Fibroblast of the aortic adventitia (primary cell): ENCODE results near the gene CNTNAP5. TPM values are rescaled to one million over a fixed set of nuclear protein-coding genes. Genes with fewer than 3 reads are reported as not detected.

Experiments used
- DNase-seq: peaks from one replicate; pipeline ENCODE4 v3.0.0-alpha.2; 2010; ENCODE audit warnings: low read depth
- H3K4me3 ChIP-seq: 2 replicates; pipeline ENCODE4 v1.5.1; 2011; ENCODE audit warnings: low read depth, mild to moderate bottlenecking, control low read depth, low read length, moderate library complexity
- CTCF ChIP-seq: IDR thresholded peaks from 2 replicates; pipeline ENCODE4 v1.5.1; 2011; ENCODE audit warnings: mild to moderate bottlenecking, low read length, control low read depth, inconsistent platforms; ENCODE audit not compliant: insufficient read depth
- total RNA-seq: library from RNA; depleted of rRNA; stranded (reverse); fragments of >200 nt; gene quantifications from 2 replicates; pipeline ENCODE4 v1.2.3, GENCODE V29; 2012; ENCODE audit warnings: low replicate concordance

The CNTNAP5 gene
- total RNA-seq, 1 donor = under 0.01 TPM

GRCh38 chr2:124610141-124610540 lies 585.1 kb downstream of the CNTNAP5 start:
- no peak overlapping the region for H3K4me3 ChIP-seq
- TF ChIP-seq CTCF = no peak
- no peak for DNase-seq

- no peak overlapping the region for H3K4me3 ChIP-seq
- TF ChIP-seq CTCF = no peak
- DNase-seq = no peak
Observed at GRCh38 chr2:124610866-124611265, 585.8 kb downstream of the CNTNAP5 start.

GRCh38 chr2:124623560-124623959 lies 598.5 kb downstream of the CNTNAP5 start:
- DNase-seq = no peak
- H3K4me3 ChIP-seq = no peak overlapping the region

GRCh38 chr2:124625561-124625960 lies 600.5 kb downstream of the CNTNAP5 start:
- no peak for DNase-seq
- H3K4me3 ChIP-seq = no peak overlapping the region
- no peak for TF ChIP-seq CTCF

More at GRCh38 chr2:124623560-124623959, 598.5 kb downstream of the CNTNAP5 start:
- no peak for TF ChIP-seq CTCF

- DNase-seq = no peak
- TF ChIP-seq CTCF = no peak
- H3K4me3 ChIP-seq = no peak overlapping the region
Observed at GRCh38 chr2:124626993-124627392, 601.9 kb downstream of the CNTNAP5 start.

- no peak for DNase-seq
- no peak for TF ChIP-seq CTCF
- H3K4me3 ChIP-seq = no peak overlapping the region
Observed at GRCh38 chr2:124633812-124634211, 608.7 kb downstream of the CNTNAP5 start.

GRCh38 chr2:124639524-124639923 lies 614.4 kb downstream of the CNTNAP5 start:
- no peak overlapping the region for H3K4me3 ChIP-seq
- no peak for TF ChIP-seq CTCF
- DNase-seq = no peak
